GM12878 (cell line): ENCODE results near the gene RERE. TPM values are rescaled to one million over a fixed set of nuclear protein-coding genes. Genes with fewer than 3 reads are reported as not detected.

Experiments used
- ATAC-seq: fragments of 200-7000 bp; cut with Tn5 transposase; 3 replicates; pipeline ENCODE4 v1.9.1; 2020; ENCODE audit warnings: mild to moderate bottlenecking, moderate library complexity
- BruUV-seq: library from RNA; stranded (reverse); fragments of 400-500 nt; replicated peaks from 2 replicates; lab custom pipeline; 2021; lab: Mats Ljungman, UMichigan
- CTCF ChIA-PET: fragments of 300-600 bp; sonication (Branson Sonifier 250); formaldehyde crosslinking; extraction: SDS; loops from one replicate; lab custom pipeline; 2021; ENCODE audit warnings: inconsistent platforms; lab: Yijun Ruan, JAX
- POLR2A ChIA-PET: fragments of 350-600 bp; formaldehyde crosslinking; extraction: SDS; loops from one replicate; lab custom pipeline; 2021; ENCODE audit warnings: inconsistent platforms; lab: Charles Lee
- RAD21 ChIA-PET: fragments of 300-600 bp; sonication (Branson Sonifier 250); formaldehyde crosslinking; loops from one replicate; lab custom pipeline; 2023; ENCODE audit warnings: antibody characterized with exemption; ENCODE audit not compliant: unreplicated experiment; lab: Charles Lee
- SMC1A ChIA-PET: fragments of 300-600 bp; sonication (Branson Sonifier 250); formaldehyde crosslinking; loops from one replicate; lab custom pipeline; 2023; ENCODE audit not compliant: unreplicated experiment, uncharacterized antibody; lab: Charles Lee
- DNase-seq: peaks from one replicate; pipeline ENCODE4 v3.0.0-alpha.2; 2011; ENCODE audit warnings: low read depth, low spot score
- FAIRE-seq: peaks from 3 replicates; lab custom pipeline; 2011; peaks lifted over from hg19 to GRCh38; lab: Jason Lieb, UNC
- H2AFZ ChIP-seq: 2 replicates; pipeline ENCODE4 v1.6.0; 2011; ENCODE audit warnings: low read depth, low read length, control low read depth; ENCODE audit not compliant: control insufficient read depth
- H3K27ac ChIP-seq: 2 replicates; pipeline ENCODE4 v1.5.1; 2011; ENCODE audit warnings: control low read depth; ENCODE audit not compliant: control insufficient read depth, insufficient read depth
- H3K27me3 ChIP-seq, 2 experiments: replicated peaks in 1 of 2; 2 replicates each; pipeline versions ENCODE4 v1.6.0 to v1.6.1; 2011; ENCODE audit warnings: low read length in 1 of 2; ENCODE audit not compliant: control insufficient read depth in 2 of 2, insufficient read depth in 2 of 2
- H3K36me3 ChIP-seq, 2 experiments: 2 replicates each; pipeline ENCODE4 v1.5.1; 2011; ENCODE audit warnings: low read length in 1 of 2; ENCODE audit not compliant: control insufficient read depth in 2 of 2, insufficient read depth in 2 of 2
- H3K4me1 ChIP-seq: 2 replicates; pipeline ENCODE4 v1.6.1; 2011; ENCODE audit warnings: mild to moderate bottlenecking, low read length, moderate library complexity, mixed read lengths; ENCODE audit not compliant: control insufficient read depth, insufficient read depth
- H3K4me2 ChIP-seq: 2 replicates; pipeline ENCODE4 v1.6.0; 2011; ENCODE audit warnings: control low read depth; ENCODE audit not compliant: control insufficient read depth, insufficient read depth
- H3K4me3 ChIP-seq: fragments of 200-600 bp; sonication (generic); 2 replicates; pipeline ENCODE4 v1.5.1; 2016
- H3K79me2 ChIP-seq: 2 replicates; pipeline ENCODE4 v1.6.0; 2011; ENCODE audit warnings: low read length; ENCODE audit not compliant: control insufficient read depth, insufficient read depth
- H3K9ac ChIP-seq: 2 replicates; pipeline ENCODE4 v1.8.0; 2011; ENCODE audit warnings: low read length, control low read depth, mixed read lengths; ENCODE audit not compliant: control insufficient read depth, insufficient read depth
- H3K9me3 ChIP-seq: replicated peaks from 3 replicates; pipeline ENCODE4 v1.5.1; 2011; ENCODE audit warnings: mild to moderate bottlenecking, low read length; ENCODE audit not compliant: control insufficient read depth, insufficient read depth
- H4K20me1 ChIP-seq: 2 replicates; pipeline ENCODE4 v1.6.0; 2011; ENCODE audit not compliant: control insufficient read depth, insufficient read depth
- CEBPB ChIP-seq, 2 experiments: fragments of 150-350 bp in 1 of 2; IDR thresholded peaks; 2 replicates each; pipeline ENCODE4 v1.6.1; 2012 to 2014; ENCODE audit warnings: low read depth in 2 of 2, low read length in 2 of 2, borderline replicate concordance in 1 of 2, inconsistent platforms in 1 of 2
- CHD4 ChIP-seq: fragments of 200-600 bp; sonication (generic); IDR thresholded peaks from 2 replicates; pipeline ENCODE4 v1.6.1; 2016; ENCODE audit warnings: mild to moderate bottlenecking
- FOS ChIP-seq: IDR thresholded peaks from 3 replicates; pipeline ENCODE4 v1.6.1; 2011; ENCODE audit warnings: borderline replicate concordance; ENCODE audit not compliant: insufficient read length; ENCODE audit errors: extremely low read depth
- MAX ChIP-seq: IDR thresholded peaks from 2 replicates; pipeline ENCODE4 v1.6.1; 2012; ENCODE audit warnings: low read depth, low read length, improper control_type of control experiment
- SMAD1 ChIP-seq: fragments of 450-650 bp; IDR thresholded peaks from 2 replicates; pipeline ENCODE4 v1.6.1; 2018; ENCODE audit warnings: mild to moderate bottlenecking, low read depth; ENCODE audit not compliant: partially characterized antibody
- SPI1 ChIP-seq: IDR thresholded peaks from 2 replicates; pipeline ENCODE4 v1.6.1; 2011; ENCODE audit warnings: low read depth, mild to moderate bottlenecking, low read length, moderate library complexity, borderline replicate concordance; ENCODE audit not compliant: insufficient read depth
- STAT1 ChIP-seq: fragments of 450-650 bp; conservative IDR thresholded peaks from 2 replicates; pipeline ENCODE4 v1.6.1; 2014; ENCODE audit warnings: antibody characterized with exemption, mild to moderate bottlenecking
- TARDBP ChIP-seq: IDR thresholded peaks from 2 replicates; pipeline ENCODE4 v1.6.1; 2016; ENCODE audit warnings: borderline replicate concordance
- TBL1XR1 ChIP-seq: IDR thresholded peaks from 2 replicates; pipeline ENCODE4 v1.6.1; 2012; ENCODE audit warnings: low read depth, low read length, improper control_type of control experiment
- ZNF384 ChIP-seq: IDR thresholded peaks from 2 replicates; pipeline ENCODE4 v1.6.1; 2012; ENCODE audit warnings: low read depth, mild to moderate bottlenecking, low read length, improper control_type of control experiment, borderline replicate concordance
- WGBS: methylation state at CpG from one replicate; pipeline ENCODE4 v1.1.6; 2016; ENCODE audit warnings: low lambda C conversion rate; ENCODE audit not compliant: insufficient replicate concordance, insufficient coverage; ENCODE audit errors: missing lambda C conversion rate; 5-methylcytosine and 5-hydroxymethylcytosine counted together
- in situ Hi-C: fragments of 300-500 bp; cut with MboI; formaldehyde crosslinking; loops from 9 replicates; pipeline ENCODE4 v1.14.3; 2018; ENCODE audit warnings: mixed read lengths
- intact Hi-C: fragments of 100-400 bp; cut with micrococcal nuclease; formaldehyde crosslinking; loops from one replicate; pipeline ENCODE4 v1.14.2; 2022; ENCODE audit not compliant: unreplicated experiment
- polyA plus RNA-seq, 11 experiments: library from polyadenylated mRNA; depleted of rRNA in 4 of 11; unstranded in 6 of 11; stranded (reverse) in 5 of 11; fragments of >200 nt; fragmentation: Nextera tagmentation in 4 of 11; fragmentation: Illumina TruSeq in 1 of 11; extraction: Ambion mirVana in 4 of 11; extraction: Trizol in 1 of 11; gene quantifications; 1 replicate in 1 of 11; 2 replicates in 10 of 11; pipeline versions ENCODE4 v1.2.1 to v1.2.3, GENCODE V29; 2011 to 2016; ENCODE audit warnings: inconsistent platforms in 2 of 11, missing spikeins in 2 of 11, low read depth in 1 of 11
- total RNA-seq, 4 experiments: library from RNA; depleted of rRNA in 3 of 4; stranded (reverse); fragments of >200 nt in 3 of 4; fragmentation: Illumina TruSeq in 1 of 4; extraction: Trizol in 1 of 4; gene quantifications; 2 replicates each; pipeline versions ENCODE4 v1.2.1 to v1.2.3, GENCODE V29; 2013 to 2021
- TF ChIP-seq, protein P1 (sequence below): IDR thresholded peaks from 2 replicates; pipeline ENCODE4 v1.6.1; 2011; ENCODE audit warnings: low read depth, mild to moderate bottlenecking, low read length, moderate library complexity, borderline replicate concordance; ENCODE audit errors: extremely low read depth
- TF ChIP-seq, protein P2 (sequence below): fragments of 450-650 bp; IDR thresholded peaks from 2 replicates; pipeline ENCODE4 v1.6.1; 2018; ENCODE audit warnings: mild to moderate bottlenecking, low read depth, moderate library complexity; ENCODE audit not compliant: partially characterized antibody

Gene RERE
- total and polyA plus RNA-seq, 10 of the 15 experiments (the other 5 are each of a cell fraction or from before 2014, with no cell fraction given), result 5.2 to 60.5 (median 20.2) TPM

DNA sequence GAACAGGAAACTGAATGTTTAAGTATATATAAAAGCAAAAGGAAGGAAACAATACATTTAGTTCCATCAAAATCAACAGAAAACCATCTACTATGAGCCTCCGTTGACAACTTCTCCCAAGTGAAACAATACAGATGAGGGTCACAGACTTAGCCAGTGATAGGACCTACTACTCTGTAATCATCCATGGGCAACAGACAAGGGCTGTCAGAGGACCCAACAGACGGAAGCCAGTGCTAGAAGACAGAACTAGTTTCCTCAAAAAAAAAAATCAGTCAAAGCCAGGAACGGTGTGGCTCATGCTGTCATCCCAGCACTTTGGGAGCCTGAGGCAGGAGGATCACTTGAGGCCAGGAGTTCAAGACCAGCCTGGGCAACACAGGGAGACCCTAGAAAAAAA lies 20.6 kb downstream of the RERE start:
- peaks cover 0 to 3% of the 10 kb centered on the region in 2 experiments; a peak in 1 of 4 replicates for H3K36me3 ChIP-seq
- H3K9ac ChIP-seq, result no peak overlapping the region
- no peak for DNase-seq
- no peak overlapping the region for H3K4me3 ChIP-seq
- H3K79me2 ChIP-seq, result no peaks in the 10 kb centered on the region; the same call in none of the 2 replicates
- H4K20me1 ChIP-seq, result no peaks in the 10 kb centered on the region
- TF ChIP-seq FOS (no peak), CHD4 (no peak), TARDBP (no peak), TBL1XR1 (no peak), SMAD1 (no peak), ZNF384 (no peak), MAX (no peak), CEBPB (IDR thresholded peaks at IDR 0.05; ENCODE audit: borderline replicate concordance in 1 of 2, low read depth in 2 of 2, low read length in 2 of 2) (no peak), SPI1 (no peak), STAT1 (no peak)
- TF ChIP-seq, protein P1, sequence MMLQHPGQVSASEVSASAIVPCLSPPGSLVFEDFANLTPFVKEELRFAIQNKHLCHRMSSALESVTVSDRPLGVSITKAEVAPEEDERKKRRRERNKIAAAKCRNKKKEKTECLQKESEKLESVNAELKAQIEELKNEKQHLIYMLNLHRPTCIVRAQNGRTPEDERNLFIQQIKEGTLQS, result no peak
- TF ChIP-seq, protein P2, sequence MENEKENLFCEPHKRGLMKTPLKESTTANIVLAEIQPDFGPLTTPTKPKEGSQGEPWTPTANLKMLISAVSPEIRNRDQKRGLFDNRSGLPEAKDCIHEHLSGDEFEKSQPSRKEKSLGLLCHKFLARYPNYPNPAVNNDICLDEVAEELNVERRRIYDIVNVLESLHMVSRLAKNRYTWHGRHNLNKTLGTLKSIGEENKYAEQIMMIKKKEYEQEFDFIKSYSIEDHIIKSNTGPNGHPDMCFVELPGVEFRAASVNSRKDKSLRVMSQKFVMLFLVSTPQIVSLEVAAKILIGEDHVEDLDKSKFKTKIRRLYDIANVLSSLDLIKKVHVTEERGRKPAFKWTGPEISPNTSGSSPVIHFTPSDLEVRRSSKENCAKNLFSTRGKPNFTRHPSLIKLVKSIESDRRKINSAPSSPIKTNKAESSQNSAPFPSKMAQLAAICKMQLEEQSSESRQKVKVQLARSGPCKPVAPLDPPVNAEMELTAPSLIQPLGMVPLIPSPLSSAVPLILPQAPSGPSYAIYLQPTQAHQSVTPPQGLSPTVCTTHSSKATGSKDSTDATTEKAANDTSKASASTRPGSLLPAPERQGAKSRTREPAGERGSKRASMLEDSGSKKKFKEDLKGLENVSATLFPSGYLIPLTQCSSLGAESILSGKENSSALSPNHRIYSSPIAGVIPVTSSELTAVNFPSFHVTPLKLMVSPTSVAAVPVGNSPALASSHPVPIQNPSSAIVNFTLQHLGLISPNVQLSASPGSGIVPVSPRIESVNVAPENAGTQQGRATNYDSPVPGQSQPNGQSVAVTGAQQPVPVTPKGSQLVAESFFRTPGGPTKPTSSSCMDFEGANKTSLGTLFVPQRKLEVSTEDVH, result no peak
- no peak for ATAC-seq
- ChIA-PET SMC1A (no interaction called here), RAD21 (no interaction called here), POLR2A (interaction anchor here (0.6 kb wide), 1 partner anchor 822 kb away, joined by 5 read pairs; no protein-coding TSS in a partner anchor), CTCF (no interaction called here)
- intact Hi-C loops (no loop called here), in situ Hi-C loops (no loop called here)
- BruUV-seq, result no TSS peak
- H3K27ac ChIP-seq, result no peak overlapping the region
- H3K4me2 ChIP-seq, result no peak overlapping the region
- H2AFZ ChIP-seq, result no peak overlapping the region
- H3K4me1 ChIP-seq, result no peaks in the 10 kb centered on the region
- H3K9me3 ChIP-seq, result no peaks in the 10 kb centered on the region
- no peak for FAIRE-seq
- WGBS, result 87% methylated on average over 3 of the region's 3 CpGs
- no peaks in the 10 kb centered on the region for H3K27me3 ChIP-seq
